ENCODE measurements around the gene MRPL40.

DNA sequence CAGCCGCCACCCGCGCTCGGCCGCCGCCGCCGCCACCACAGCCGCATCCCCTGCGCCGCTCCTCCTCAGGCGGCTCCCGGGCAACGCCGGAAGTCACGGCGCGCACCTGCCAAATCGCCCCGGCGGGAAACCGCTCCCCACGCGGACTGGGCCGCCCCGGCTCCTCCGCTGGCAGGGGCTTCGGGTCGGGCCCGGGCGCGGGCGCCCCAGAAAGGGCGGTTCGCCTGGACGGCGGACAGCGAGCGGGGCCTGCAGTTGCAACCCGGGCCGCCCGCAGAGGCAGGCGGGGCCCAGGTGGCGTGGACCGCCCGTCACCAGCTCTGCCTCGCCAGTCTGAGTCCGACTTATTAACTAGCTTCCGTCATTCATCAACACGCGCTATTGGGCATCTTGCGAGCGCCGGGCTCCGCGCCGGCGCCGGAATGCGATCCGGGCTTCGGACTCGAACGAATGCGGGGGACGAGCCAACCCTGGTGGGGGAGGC lies 654 bp upstream of the MRPL40 start, which contains the start of gene HIRA:
- no peak for TF ChIP-seq CTCF (IDR thresholded peaks at IDR 0.05)
- no peak for TF ChIP-seq POLR2A (IDR thresholded peaks at IDR 0.05)
